Nephron progenitor cell (in vitro differentiated cells): ENCODE data around the gene BTBD16.

Source experiments
- DNase-seq: peaks from one replicate; pipeline ENCODE4 v3.0.0; 2021
- H3K27ac Mint-ChIP-seq: 2 replicates; pipeline ENCODE4 v1.8.0; 2021; ENCODE audit warnings: mild to moderate bottlenecking, moderate library complexity, mixed read lengths
- H3K27me3 Mint-ChIP-seq: 2 replicates; pipeline ENCODE4 v1.8.0; 2021; ENCODE audit warnings: mild to moderate bottlenecking, low read depth, mixed read lengths; ENCODE audit not compliant: poor library complexity
- H3K36me3 Mint-ChIP-seq: 2 replicates; pipeline ENCODE4 v1.8.0; 2021; ENCODE audit warnings: low read depth, mixed read lengths
- H3K4me1 Mint-ChIP-seq: 2 replicates; pipeline ENCODE4 v1.8.0; 2021; ENCODE audit warnings: mixed read lengths
- H3K4me3 Mint-ChIP-seq: 2 replicates; pipeline ENCODE4 v1.8.0; 2021; ENCODE audit warnings: mild to moderate bottlenecking, moderate library complexity, mixed read lengths
- H3K9me3 Mint-ChIP-seq: 2 replicates; pipeline ENCODE4 v1.8.0; 2021; ENCODE audit warnings: mild to moderate bottlenecking, moderate library complexity, mixed read lengths
- TF ChIP-seq, protein P1 (sequence below): fragments of 200-600 bp; sonication (generic); IDR thresholded peaks from 2 replicates; pipeline ENCODE4 v1.5.0; 2021; ENCODE audit warnings: antibody characterized with exemption

BTBD16 gene

DNA sequence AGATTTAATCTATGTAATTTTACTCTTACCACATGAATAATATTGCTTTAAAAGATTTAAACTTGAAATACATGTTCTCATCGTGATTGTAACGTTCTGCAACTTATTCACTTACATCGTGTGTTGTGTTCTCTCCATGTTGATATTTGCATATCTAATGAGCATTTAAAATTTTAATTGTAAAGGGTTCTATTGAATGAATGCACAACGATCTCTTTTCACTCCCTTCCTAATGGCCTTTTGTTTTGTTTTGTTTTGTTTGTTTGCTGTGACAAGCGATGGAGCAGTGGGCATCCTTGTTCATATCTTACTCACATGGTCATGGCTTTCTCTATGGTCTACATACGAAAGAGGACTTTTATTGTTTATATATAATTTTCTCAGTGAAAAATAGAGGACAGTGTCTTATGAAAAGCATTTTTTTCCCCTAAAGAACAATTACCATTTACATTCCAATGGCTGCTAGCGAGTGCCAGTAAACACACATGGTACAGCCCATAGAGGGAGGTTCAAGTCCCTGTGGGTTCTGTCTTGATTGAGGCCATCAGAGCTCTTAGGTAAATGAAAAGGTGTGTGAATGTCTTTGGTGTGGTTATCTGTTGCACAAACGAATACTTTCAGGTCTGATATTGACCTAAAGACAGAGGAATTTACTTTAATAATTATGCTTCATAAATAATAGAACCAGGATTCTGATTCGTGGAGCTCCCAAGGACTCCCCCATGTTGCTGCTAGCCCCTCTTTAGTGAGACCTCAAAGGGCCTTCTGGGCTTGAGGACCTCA is 32.4 kb downstream of the BTBD16 start:
- H3K27ac Mint-ChIP-seq: no peak overlapping the region
- TF ChIP-seq, protein P1, sequence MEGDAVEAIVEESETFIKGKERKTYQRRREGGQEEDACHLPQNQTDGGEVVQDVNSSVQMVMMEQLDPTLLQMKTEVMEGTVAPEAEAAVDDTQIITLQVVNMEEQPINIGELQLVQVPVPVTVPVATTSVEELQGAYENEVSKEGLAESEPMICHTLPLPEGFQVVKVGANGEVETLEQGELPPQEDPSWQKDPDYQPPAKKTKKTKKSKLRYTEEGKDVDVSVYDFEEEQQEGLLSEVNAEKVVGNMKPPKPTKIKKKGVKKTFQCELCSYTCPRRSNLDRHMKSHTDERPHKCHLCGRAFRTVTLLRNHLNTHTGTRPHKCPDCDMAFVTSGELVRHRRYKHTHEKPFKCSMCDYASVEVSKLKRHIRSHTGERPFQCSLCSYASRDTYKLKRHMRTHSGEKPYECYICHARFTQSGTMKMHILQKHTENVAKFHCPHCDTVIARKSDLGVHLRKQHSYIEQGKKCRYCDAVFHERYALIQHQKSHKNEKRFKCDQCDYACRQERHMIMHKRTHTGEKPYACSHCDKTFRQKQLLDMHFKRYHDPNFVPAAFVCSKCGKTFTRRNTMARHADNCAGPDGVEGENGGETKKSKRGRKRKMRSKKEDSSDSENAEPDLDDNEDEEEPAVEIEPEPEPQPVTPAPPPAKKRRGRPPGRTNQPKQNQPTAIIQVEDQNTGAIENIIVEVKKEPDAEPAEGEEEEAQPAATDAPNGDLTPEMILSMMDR: no peak
- no peak overlapping the region for H3K4me3 Mint-ChIP-seq
- no peak for DNase-seq
- H3K36me3 Mint-ChIP-seq: no peaks in the 10 kb centered on the region
- H3K9me3 Mint-ChIP-seq: peaks cover 12% of the 10 kb centered on the region
- H3K27me3 Mint-ChIP-seq: peaks cover 17% of the 10 kb centered on the region
- peaks cover 17% of the 10 kb centered on the region for H3K4me1 Mint-ChIP-seq

DNA sequence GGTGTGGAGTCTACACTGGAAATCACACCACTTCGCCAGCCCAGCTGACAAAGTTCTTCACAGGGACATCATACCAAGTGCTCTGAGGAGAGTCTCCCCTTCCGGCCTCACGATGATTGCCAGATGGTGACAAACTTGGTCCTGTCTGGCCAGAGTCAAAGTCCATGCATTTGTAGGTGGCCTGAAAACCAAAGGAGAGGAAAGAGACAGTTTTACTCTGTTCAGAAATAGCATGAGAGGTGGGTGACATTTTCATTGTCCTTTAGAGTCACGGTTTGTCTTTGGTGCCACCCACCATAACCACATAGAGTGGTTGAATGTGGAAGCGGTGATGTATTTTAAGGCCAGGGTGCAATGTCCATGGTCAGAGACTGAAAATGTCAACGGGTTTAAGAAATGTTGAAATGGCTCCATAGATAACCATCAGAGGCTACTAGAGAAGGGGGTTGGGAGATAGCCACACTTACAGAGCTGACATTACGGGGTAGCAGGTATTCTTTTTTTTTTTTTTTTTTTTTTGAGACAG is 33.0 kb downstream of the BTBD16 start:
- Mint-ChIP-seq H3K4me3 (no peak overlapping the region), H3K36me3 (no peaks in the 10 kb centered on the region)
- DNase-seq: no peak

DNA sequence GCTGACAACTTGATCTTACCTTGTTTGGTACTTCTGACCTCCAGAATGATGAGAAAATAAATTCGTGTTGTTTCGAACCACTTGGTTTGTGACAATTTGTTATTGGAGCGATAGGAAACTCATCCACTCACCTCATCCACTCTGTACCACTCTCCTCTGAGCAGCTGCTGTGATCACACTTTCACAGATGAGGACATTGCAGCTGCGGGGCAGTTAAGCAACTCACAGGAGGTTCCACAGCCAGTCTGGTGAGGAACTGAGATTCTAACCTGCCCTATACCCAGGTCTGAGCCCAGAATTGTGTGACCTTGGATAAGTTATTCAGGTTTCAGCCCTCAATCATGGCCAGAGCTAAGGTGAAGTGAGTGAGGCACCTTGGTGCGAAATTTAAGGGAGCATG is 35.2 kb downstream of the BTBD16 start:
- Mint-ChIP-seq H3K4me1 (peaks cover 33% of the 10 kb centered on the region), H3K9me3 (peaks cover 12% of the 10 kb centered on the region), H3K27ac (no peak overlapping the region), H3K4me3 (no peak overlapping the region), H3K27me3 (peaks cover 6% of the 10 kb centered on the region), H3K36me3 (no peaks in the 10 kb centered on the region)
- no peak for DNase-seq
- TF ChIP-seq, protein P1: no peak

More for the DNA sequence above, 33.0 kb downstream of the BTBD16 start:
- TF ChIP-seq, protein P1: no peak
- Mint-ChIP-seq H3K27me3 (peaks cover 14% of the 10 kb centered on the region), H3K27ac (no peak overlapping the region), H3K9me3 (peaks cover 12% of the 10 kb centered on the region), H3K4me1 (peaks cover 17% of the 10 kb centered on the region)

DNA sequence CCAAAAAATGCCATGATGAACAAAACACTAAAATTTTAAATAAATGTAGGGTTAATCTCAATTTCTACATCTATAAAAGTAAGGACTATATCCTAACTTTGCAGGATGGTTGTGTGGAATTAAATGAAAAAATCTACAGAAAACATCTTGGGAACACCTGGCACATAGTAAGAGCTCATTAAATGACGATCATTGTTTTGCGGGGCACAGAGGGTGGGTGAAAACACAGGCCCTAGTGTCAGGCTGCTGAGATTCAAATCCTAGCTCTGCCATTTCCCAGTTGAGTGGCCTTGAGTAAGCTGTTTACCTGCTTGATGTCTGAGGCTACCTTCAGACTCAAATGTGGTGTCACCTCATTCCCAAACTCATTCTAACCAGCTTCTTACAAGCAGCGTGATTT is 35.6 kb downstream of the BTBD16 start:
- TF ChIP-seq, protein P1: no peak
- no peak for DNase-seq
- Mint-ChIP-seq H3K36me3 (no peaks in the 10 kb centered on the region), H3K9me3 (peaks cover 12% of the 10 kb centered on the region), H3K27me3 (peaks cover 6% of the 10 kb centered on the region), H3K4me1 (peaks cover 37% of the 10 kb centered on the region), H3K4me3 (no peak overlapping the region), H3K27ac (no peak overlapping the region)

DNA sequence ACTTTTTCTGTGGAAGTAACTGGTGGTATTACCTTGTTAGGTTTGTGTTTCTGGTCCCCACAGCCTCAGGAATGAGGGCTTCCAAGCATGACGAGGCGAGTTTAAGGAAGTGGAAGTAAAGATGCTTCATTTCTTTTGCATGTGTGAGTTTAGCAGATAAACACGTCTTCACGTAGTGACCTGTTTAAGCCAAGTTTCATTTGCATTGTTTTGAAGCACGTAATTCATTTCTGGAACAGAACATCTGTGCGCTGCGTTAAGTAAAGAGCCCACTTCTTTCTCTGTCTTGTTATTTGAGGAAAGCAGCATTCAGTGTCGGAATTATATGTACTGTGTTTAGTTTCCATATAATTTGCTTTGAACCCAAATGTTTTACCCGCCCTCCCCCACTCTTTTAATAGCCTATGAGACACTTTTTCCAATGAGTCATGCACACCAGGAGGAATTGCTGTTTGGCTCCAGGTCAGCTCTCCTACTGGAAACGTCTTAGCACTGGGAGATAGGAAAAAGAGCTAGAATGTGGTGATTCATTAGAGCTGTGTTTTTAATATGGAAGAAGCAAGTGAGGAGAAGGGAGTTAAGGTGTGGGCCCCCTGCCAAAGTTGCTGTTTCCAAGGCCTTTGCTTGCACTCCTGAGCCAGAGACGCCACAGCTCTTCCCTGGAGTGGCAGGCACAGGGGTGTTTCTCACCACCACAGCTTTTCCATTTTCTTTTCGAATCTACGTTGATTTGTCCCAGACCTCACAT is 36.7 kb downstream of the BTBD16 start:
- no peak for DNase-seq
- Mint-ChIP-seq H3K36me3 (no peaks in the 10 kb centered on the region), H3K9me3 (peaks cover 12% of the 10 kb centered on the region), H3K27me3 (peaks cover 6% of the 10 kb centered on the region), H3K27ac (peak overlapping the region; percentile 72), H3K4me1 (peaks cover 44% of the 10 kb centered on the region), H3K4me3 (peak overlapping the region; percentile 1)
- TF ChIP-seq, protein P1: no peak
